ENCODE data around the gene IGLL5.

Gene IGLL5

GRCh38 chr22:22854466-22854865, 33.1 kb upstream of the IGLL5 start:
- H3K36me3 ChIP-seq (ENCODE audit: control insufficient read depth in 1 of 2, insufficient read depth in 2 of 2, low read length in 2 of 2): no peaks in the 10 kb centered on the region
- H3K4me2 ChIP-seq (ENCODE audit: low read length): no peak overlapping the region
- H2BK12ac ChIP-seq (ENCODE audit: low read length): no peak overlapping the region
- H3K4me3 ChIP-seq (ENCODE audit: low read depth, low read length): no peak overlapping the region
- H2BK5ac ChIP-seq (ENCODE audit: low read depth, low read length, poor library complexity): no peak overlapping the region
- no CpG with 5 or more reads among the region's 8 CpGs for WGBS (ENCODE audit: extremely low coverage, insufficient coverage, insufficient read length)
- no peak overlapping the region for H3K14ac ChIP-seq (ENCODE audit: low read length)
- no peak overlapping the region for H3K18ac ChIP-seq (ENCODE audit: low read length)
- H2AK5ac ChIP-seq (ENCODE audit: low read length): no peak overlapping the region
- no peak overlapping the region for H3K27ac ChIP-seq (ENCODE audit: low read depth, low read length)
- no peak overlapping the region for H3K23ac ChIP-seq (ENCODE audit: low read length)
- no peak overlapping the region for H3K4ac ChIP-seq (ENCODE audit: low read depth, low read length)
- no peak overlapping the region for H4K12ac ChIP-seq (ENCODE audit: low read depth, low read length)
- peaks cover 2% of the 10 kb centered on the region for H3K27me3 ChIP-seq (ENCODE audit: insufficient read depth, low read length)
- no peaks in the 10 kb centered on the region for H3K79me2 ChIP-seq (ENCODE audit: control insufficient read depth, insufficient read depth, low read length, poor library complexity)
- H2BK120ac ChIP-seq (ENCODE audit: insufficient read depth, low read length, poor library complexity): no peak overlapping the region
- no peaks in the 10 kb centered on the region for H3K4me1 ChIP-seq (ENCODE audit: control insufficient read depth in 1 of 2, insufficient read depth in 2 of 2, low read length in 2 of 2)
- H3K79me1 ChIP-seq (ENCODE audit: low read length): no peaks in the 10 kb centered on the region
- H3K9ac ChIP-seq (ENCODE audit: low read length): no peak overlapping the region
- no peak overlapping the region for H4K91ac ChIP-seq (ENCODE audit: low read depth, low read length)
- DNase-seq: no peak
- H4K8ac ChIP-seq (ENCODE audit: low read depth, low read length): no peak overlapping the region
- no peaks in the 10 kb centered on the region for H3K9me3 ChIP-seq (ENCODE audit: insufficient read depth, low read depth, low read length)
- H2AFZ ChIP-seq (ENCODE audit: insufficient read depth, low read length, poor library complexity): no peak overlapping the region

- no peaks in the 10 kb centered on the region for H3K9me3 ChIP-seq (ENCODE audit: insufficient read depth, low read depth, low read length)
- H3K4me3 ChIP-seq (ENCODE audit: low read depth, low read length): no peak overlapping the region
- peaks cover 2% of the 10 kb centered on the region for H3K27me3 ChIP-seq (ENCODE audit: insufficient read depth, low read length)
- H3K9ac ChIP-seq (ENCODE audit: low read length): no peak overlapping the region
- no peak overlapping the region for H3K4me2 ChIP-seq (ENCODE audit: low read length)
- H2BK120ac ChIP-seq (ENCODE audit: insufficient read depth, low read length, poor library complexity): no peak overlapping the region
- H2AFZ ChIP-seq (ENCODE audit: insufficient read depth, low read length, poor library complexity): no peak overlapping the region
- H3K79me2 ChIP-seq (ENCODE audit: control insufficient read depth, insufficient read depth, low read length, poor library complexity): no peaks in the 10 kb centered on the region
- H3K27ac ChIP-seq (ENCODE audit: low read depth, low read length): no peak overlapping the region
- no peak overlapping the region for H4K12ac ChIP-seq (ENCODE audit: low read depth, low read length)
- H3K79me1 ChIP-seq (ENCODE audit: low read length): no peaks in the 10 kb centered on the region
- no peak overlapping the region for H4K8ac ChIP-seq (ENCODE audit: low read depth, low read length)
- no peak overlapping the region for H2BK12ac ChIP-seq (ENCODE audit: low read length)
- WGBS (ENCODE audit: extremely low coverage, insufficient coverage, insufficient read length): no CpG with 5 or more reads among the region's 13 CpGs
- peak overlapping the region; percentile 46 for H3K23ac ChIP-seq (ENCODE audit: low read length)
- no peak overlapping the region for H4K91ac ChIP-seq (ENCODE audit: low read depth, low read length)
- no peak overlapping the region for H3K18ac ChIP-seq (ENCODE audit: low read length)
- no peak overlapping the region for H3K14ac ChIP-seq (ENCODE audit: low read length)
- no peaks in the 10 kb centered on the region for H3K4me1 ChIP-seq (ENCODE audit: control insufficient read depth in 1 of 2, insufficient read depth in 2 of 2, low read length in 2 of 2)
- DNase-seq: no peak
- H2BK5ac ChIP-seq (ENCODE audit: low read depth, low read length, poor library complexity): no peak overlapping the region
- no peaks in the 10 kb centered on the region for H3K36me3 ChIP-seq (ENCODE audit: control insufficient read depth in 1 of 2, insufficient read depth in 2 of 2, low read length in 2 of 2)
- H2AK5ac ChIP-seq (ENCODE audit: low read length): no peak overlapping the region
- H3K4ac ChIP-seq (ENCODE audit: low read depth, low read length): no peak overlapping the region
Observed at GRCh38 chr22:22855085-22855484, 32.5 kb upstream of the IGLL5 start.

- H2BK12ac ChIP-seq (ENCODE audit: low read length): no peak overlapping the region
- no peak overlapping the region for H4K12ac ChIP-seq (ENCODE audit: low read depth, low read length)
- H2BK120ac ChIP-seq (ENCODE audit: insufficient read depth, low read length, poor library complexity): no peak overlapping the region
- H3K23ac ChIP-seq (ENCODE audit: low read length): no peak overlapping the region
- H2BK5ac ChIP-seq (ENCODE audit: low read depth, low read length, poor library complexity): no peak overlapping the region
- WGBS (ENCODE audit: extremely low coverage, insufficient coverage, insufficient read length): no CpG with 5 or more reads among the region's 5 CpGs
- H2AK5ac ChIP-seq (ENCODE audit: low read length): no peak overlapping the region
- DNase-seq: peak; percentile 26 to 45
- H3K4me2 ChIP-seq (ENCODE audit: low read length): no peak overlapping the region
- H3K27me3 ChIP-seq (ENCODE audit: insufficient read depth, low read length): peaks cover 2% of the 10 kb centered on the region
- no peak overlapping the region for H2AFZ ChIP-seq (ENCODE audit: insufficient read depth, low read length, poor library complexity)
- H3K4me3 ChIP-seq (ENCODE audit: low read depth, low read length): no peak overlapping the region
- no peak overlapping the region for H4K91ac ChIP-seq (ENCODE audit: low read depth, low read length)
- no peak overlapping the region for H3K4ac ChIP-seq (ENCODE audit: low read depth, low read length)
- no peak overlapping the region for H4K8ac ChIP-seq (ENCODE audit: low read depth, low read length)
- no peak overlapping the region for H3K14ac ChIP-seq (ENCODE audit: low read length)
- no peaks in the 10 kb centered on the region for H3K9me3 ChIP-seq (ENCODE audit: insufficient read depth, low read depth, low read length)
- no peaks in the 10 kb centered on the region for H3K79me2 ChIP-seq (ENCODE audit: control insufficient read depth, insufficient read depth, low read length, poor library complexity)
- no peaks in the 10 kb centered on the region for H3K79me1 ChIP-seq (ENCODE audit: low read length)
- H3K4me1 ChIP-seq (ENCODE audit: control insufficient read depth in 1 of 2, insufficient read depth in 2 of 2, low read length in 2 of 2): no peaks in the 10 kb centered on the region
- no peak overlapping the region for H3K18ac ChIP-seq (ENCODE audit: low read length)
- H3K9ac ChIP-seq (ENCODE audit: low read length): no peak overlapping the region
- no peaks in the 10 kb centered on the region for H3K36me3 ChIP-seq (ENCODE audit: control insufficient read depth in 1 of 2, insufficient read depth in 2 of 2, low read length in 2 of 2)
- no peak overlapping the region for H3K27ac ChIP-seq (ENCODE audit: low read depth, low read length)
Observed at GRCh38 chr22:22855617-22856308, 31.9 kb upstream of the IGLL5 start.

GRCh38 chr22:22856364-22856763, 31.3 kb upstream of the IGLL5 start:
- no peak overlapping the region for H4K91ac ChIP-seq (ENCODE audit: low read depth, low read length)
- H3K79me2 ChIP-seq (ENCODE audit: control insufficient read depth, insufficient read depth, low read length, poor library complexity): no peaks in the 10 kb centered on the region
- no peak overlapping the region for H4K12ac ChIP-seq (ENCODE audit: low read depth, low read length)
- no peak overlapping the region for H3K9ac ChIP-seq (ENCODE audit: low read length)
- no CpG with 5 or more reads among the region's 6 CpGs for WGBS (ENCODE audit: extremely low coverage, insufficient coverage, insufficient read length)
- H3K36me3 ChIP-seq (ENCODE audit: control insufficient read depth in 1 of 2, insufficient read depth in 2 of 2, low read length in 2 of 2): no peaks in the 10 kb centered on the region
- H2BK12ac ChIP-seq (ENCODE audit: low read length): no peak overlapping the region
- peaks cover 2% of the 10 kb centered on the region for H3K27me3 ChIP-seq (ENCODE audit: insufficient read depth, low read length)
- no peak overlapping the region for H3K4me2 ChIP-seq (ENCODE audit: low read length)
- no peak overlapping the region for H2BK5ac ChIP-seq (ENCODE audit: low read depth, low read length, poor library complexity)
- H3K4ac ChIP-seq (ENCODE audit: low read depth, low read length): no peak overlapping the region
- no peak overlapping the region for H2AFZ ChIP-seq (ENCODE audit: insufficient read depth, low read length, poor library complexity)
- no peak overlapping the region for H4K8ac ChIP-seq (ENCODE audit: low read depth, low read length)
- no peak overlapping the region for H2AK5ac ChIP-seq (ENCODE audit: low read length)
- no peak overlapping the region for H3K27ac ChIP-seq (ENCODE audit: low read depth, low read length)
- H2BK120ac ChIP-seq (ENCODE audit: insufficient read depth, low read length, poor library complexity): no peak overlapping the region
- no peak overlapping the region for H3K23ac ChIP-seq (ENCODE audit: low read length)
- no peaks in the 10 kb centered on the region for H3K79me1 ChIP-seq (ENCODE audit: low read length)
- H3K14ac ChIP-seq (ENCODE audit: low read length): no peak overlapping the region
- no peak for DNase-seq
- H3K9me3 ChIP-seq (ENCODE audit: insufficient read depth, low read depth, low read length): no peaks in the 10 kb centered on the region
- no peak overlapping the region for H3K4me3 ChIP-seq (ENCODE audit: low read depth, low read length)
- H3K18ac ChIP-seq (ENCODE audit: low read length): no peak overlapping the region
- H3K4me1 ChIP-seq (ENCODE audit: control insufficient read depth in 1 of 2, insufficient read depth in 2 of 2, low read length in 2 of 2): no peaks in the 10 kb centered on the region

Measured in trophoblast cell (in vitro differentiated cells and primary cell).